WTC11 (cell line): ENCODE data around the gene LRRC63.

ENCODE experiments used
- CTCF ChIP-seq: fragments of 200-600 bp; IDR thresholded peaks from 2 replicates; pipeline ENCODE4 v1.8.0; 2022; ENCODE audit warnings: antibody characterized with exemption
- GABPB1 ChIP-seq: sonication (generic); formaldehyde crosslinking; IDR thresholded peaks from 2 replicates; pipeline ENCODE4 v1.8.1; 2023; ENCODE audit warnings: mild to moderate bottlenecking, missing genetic modification reagents
- IRF1 ChIP-seq: sonication (generic); formaldehyde crosslinking; IDR thresholded peaks from 2 replicates; pipeline ENCODE4 v1.8.0; 2023; ENCODE audit warnings: missing genetic modification reagents
- KAT7 ChIP-seq: sonication (generic); formaldehyde crosslinking; IDR thresholded peaks from 2 replicates; pipeline ENCODE4 v1.8.1; 2023; ENCODE audit warnings: missing genetic modification reagents, mild to moderate bottlenecking, borderline replicate concordance

- no peak for TF ChIP-seq CTCF
- no peak for TF ChIP-seq KAT7 (CRISPR knock-in tag)
- TF ChIP-seq GABPB1 (CRISPR knock-in tag): no peak
- TF ChIP-seq IRF1 (CRISPR knock-in tag): no peak
Measured at GRCh38 chr13:46210362-46211083, 1.2 kb upstream of the LRRC63 start.
